AG04450 (cell line): ENCODE data around the gene GLTP. TPM values are rescaled to one million over a fixed set of nuclear protein-coding genes. Genes with fewer than 3 reads are reported as not detected.

Source experiments
- CTCF ChIA-PET: fragments of 300-600, 350-600 bp; formaldehyde crosslinking; extraction: SDS; loops from one replicate; lab custom pipeline; 2022; ENCODE audit warnings: antibody characterized with exemption, inconsistent platforms; lab: Charles Lee
- POLR2A ChIA-PET: fragments of 350-600 bp; formaldehyde crosslinking; extraction: SDS; loops from one replicate; lab custom pipeline; 2021; ENCODE audit warnings: antibody characterized with exemption, inconsistent platforms; lab: Yijun Ruan, JAX
- DNase-seq: peaks from one replicate; pipeline ENCODE4 v3.0.0-alpha.2; 2011; ENCODE audit warnings: low read depth, low spot score
- H3K27ac ChIP-seq: one replicate; pipeline ENCODE4 v1.5.1; 2012; ENCODE audit warnings: low read depth, low read length, control low read depth
- H3K27me3 ChIP-seq: one replicate; pipeline ENCODE4 v1.6.0; 2012; ENCODE audit warnings: low read length; ENCODE audit not compliant: control insufficient read depth, insufficient read depth
- H3K4me3 ChIP-seq: 2 replicates; pipeline ENCODE4 v1.5.1; 2011; ENCODE audit warnings: mild to moderate bottlenecking, low read depth, low read length, control low read depth
- H3K9me3 ChIP-seq: 2 replicates; pipeline ENCODE4 v1.5.1; 2012; ENCODE audit warnings: low read length; ENCODE audit not compliant: control insufficient read depth, insufficient read depth
- polyA plus RNA-seq: library from polyadenylated mRNA; depleted of rRNA; stranded (reverse); fragments of >200 nt; gene quantifications from 2 replicates; pipeline ENCODE4 v1.2.3, GENCODE V29; 2011
- TF ChIP-seq, protein P1 (sequence below): IDR thresholded peaks from 2 replicates; pipeline ENCODE4 v1.5.1; 2011; ENCODE audit warnings: low read depth, low read length, control low read depth, inconsistent platforms

The GLTP gene
- polyA plus RNA-seq, 1 experiment = 30.3 TPM

DNA sequence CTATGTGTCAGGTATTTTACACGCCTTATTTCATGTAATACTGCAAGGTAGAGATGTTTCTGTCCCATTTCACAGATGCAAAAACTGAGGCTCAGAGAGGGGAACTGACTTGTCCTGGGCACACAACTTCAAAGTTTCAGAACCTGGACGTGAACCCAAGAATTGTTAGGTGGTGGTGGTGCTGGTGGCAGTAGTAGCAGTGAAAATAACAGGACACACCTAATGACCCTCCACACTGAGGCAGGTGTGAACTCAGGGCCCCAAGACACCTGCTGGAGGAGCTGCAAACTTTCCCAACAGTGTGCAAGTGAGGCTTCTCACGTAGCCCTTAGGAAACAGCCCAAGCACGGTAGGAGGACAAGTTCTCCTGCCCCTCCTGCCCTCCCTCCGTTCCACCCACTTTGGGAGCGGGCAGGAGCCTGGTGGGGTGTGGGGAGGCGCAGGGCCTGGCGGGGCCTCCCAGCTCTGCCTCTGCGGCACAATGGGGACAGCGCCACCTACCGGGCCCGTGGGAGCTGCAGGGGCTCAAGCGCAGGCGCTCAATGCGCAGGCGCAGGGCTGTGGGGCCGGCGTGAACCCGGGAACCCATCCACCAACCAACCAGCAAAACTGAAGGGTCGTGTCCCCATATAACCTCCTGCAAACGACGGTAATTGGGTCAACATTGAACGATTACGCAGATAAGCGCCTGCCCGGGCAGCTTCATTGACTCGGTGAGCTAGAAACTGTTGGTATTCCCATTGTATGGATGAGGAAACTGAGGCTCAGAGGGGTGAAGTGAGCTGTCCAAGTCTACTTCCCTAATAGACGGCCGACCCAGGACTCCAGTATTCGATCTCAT lies 35.1 kb downstream of the GLTP start:
- H3K27me3 ChIP-seq = no peaks in the 10 kb centered on the region
- DNase-seq = peak; percentile 27
- H3K27ac ChIP-seq = no peak overlapping the region
- POLR2A ChIA-PET = no interaction called here
- TF ChIP-seq, protein P1, sequence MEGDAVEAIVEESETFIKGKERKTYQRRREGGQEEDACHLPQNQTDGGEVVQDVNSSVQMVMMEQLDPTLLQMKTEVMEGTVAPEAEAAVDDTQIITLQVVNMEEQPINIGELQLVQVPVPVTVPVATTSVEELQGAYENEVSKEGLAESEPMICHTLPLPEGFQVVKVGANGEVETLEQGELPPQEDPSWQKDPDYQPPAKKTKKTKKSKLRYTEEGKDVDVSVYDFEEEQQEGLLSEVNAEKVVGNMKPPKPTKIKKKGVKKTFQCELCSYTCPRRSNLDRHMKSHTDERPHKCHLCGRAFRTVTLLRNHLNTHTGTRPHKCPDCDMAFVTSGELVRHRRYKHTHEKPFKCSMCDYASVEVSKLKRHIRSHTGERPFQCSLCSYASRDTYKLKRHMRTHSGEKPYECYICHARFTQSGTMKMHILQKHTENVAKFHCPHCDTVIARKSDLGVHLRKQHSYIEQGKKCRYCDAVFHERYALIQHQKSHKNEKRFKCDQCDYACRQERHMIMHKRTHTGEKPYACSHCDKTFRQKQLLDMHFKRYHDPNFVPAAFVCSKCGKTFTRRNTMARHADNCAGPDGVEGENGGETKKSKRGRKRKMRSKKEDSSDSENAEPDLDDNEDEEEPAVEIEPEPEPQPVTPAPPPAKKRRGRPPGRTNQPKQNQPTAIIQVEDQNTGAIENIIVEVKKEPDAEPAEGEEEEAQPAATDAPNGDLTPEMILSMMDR = peak; percentile 97
- H3K4me3 ChIP-seq = peak overlapping the region; percentile 54
- CTCF ChIA-PET = interaction anchor here (0.6 to 6.5 kb wide), 38 partner anchors 9 to 1188 kb away, joined by 3 to 134 read pairs (median 5); partner anchors contain the start of genes TCHP and TRPV4
- no peaks in the 10 kb centered on the region for H3K9me3 ChIP-seq

DNA sequence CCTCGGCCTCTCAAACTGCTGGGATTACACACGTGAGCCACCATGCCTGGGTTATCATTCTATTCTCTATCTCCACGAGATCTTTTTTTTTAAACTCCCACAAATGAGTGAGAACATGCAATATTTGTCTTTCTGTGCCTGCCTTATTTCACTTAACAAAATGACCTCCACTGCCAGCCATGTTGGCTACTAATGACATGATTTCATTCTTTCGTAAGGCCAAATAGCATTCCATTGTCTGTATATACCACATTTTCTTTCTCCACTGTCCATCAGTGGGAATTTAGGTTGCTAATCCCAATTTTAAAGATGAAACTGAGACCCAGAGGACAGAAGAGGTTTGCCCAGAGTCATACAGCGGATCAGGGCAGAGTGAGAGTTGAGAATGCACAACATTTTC lies 36.2 kb downstream of the GLTP start:
- ChIA-PET POLR2A (interaction anchor here (0.6 kb wide), 1 partner anchor 400 kb away, joined by 3 read pairs; no protein-coding TSS in a partner anchor), CTCF (interaction anchor here (1.0 to 6.5 kb wide), 9 partner anchors 10 to 327 kb away, joined by 3 to 134 read pairs (median 27); partner anchors contain the start of gene TRPV4)
- H3K9me3 ChIP-seq = no peaks in the 10 kb centered on the region
- DNase-seq = no peak
- H3K27me3 ChIP-seq = no peaks in the 10 kb centered on the region
- TF ChIP-seq, protein P1 = no peak
- H3K4me3 ChIP-seq = no peak overlapping the region
- no peak overlapping the region for H3K27ac ChIP-seq

DNA sequence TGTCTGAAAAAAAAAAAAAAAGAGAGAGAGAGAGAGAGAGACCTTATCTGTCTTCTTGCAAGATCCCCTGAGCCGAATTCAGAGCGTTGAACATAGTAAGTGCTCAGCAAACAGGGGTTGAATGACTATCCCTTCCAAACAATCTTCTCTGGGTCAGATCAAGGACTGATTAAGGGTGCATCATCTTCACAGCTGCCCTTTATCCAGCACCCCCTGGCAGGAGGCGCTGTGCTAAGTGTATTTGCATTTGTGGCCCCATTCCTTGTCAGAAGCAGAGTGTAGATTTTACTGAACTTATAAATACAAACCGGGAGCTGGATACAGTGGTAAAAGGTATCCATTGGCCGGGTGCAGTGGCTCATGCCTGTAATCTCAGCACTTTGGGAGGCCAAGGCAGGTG lies 38.3 kb downstream of the GLTP start:
- CTCF ChIA-PET = interaction anchor here (1.0 to 6.5 kb wide), 3 partner anchors 11 to 589 kb away, joined by 3 to 134 read pairs (median 8); no protein-coding TSS in a partner anchor
- POLR2A ChIA-PET = interaction anchor here (0.7 kb wide), 1 partner anchor 10 kb away, joined by 3 read pairs; no protein-coding TSS in a partner anchor
- Histone ChIP-seq H3K9me3 (no peaks in the 10 kb centered on the region), H3K4me3 (no peak overlapping the region), H3K27me3 (no peaks in the 10 kb centered on the region), H3K27ac (no peak overlapping the region)
- DNase-seq = no peak
- TF ChIP-seq, protein P1 = no peak

DNA sequence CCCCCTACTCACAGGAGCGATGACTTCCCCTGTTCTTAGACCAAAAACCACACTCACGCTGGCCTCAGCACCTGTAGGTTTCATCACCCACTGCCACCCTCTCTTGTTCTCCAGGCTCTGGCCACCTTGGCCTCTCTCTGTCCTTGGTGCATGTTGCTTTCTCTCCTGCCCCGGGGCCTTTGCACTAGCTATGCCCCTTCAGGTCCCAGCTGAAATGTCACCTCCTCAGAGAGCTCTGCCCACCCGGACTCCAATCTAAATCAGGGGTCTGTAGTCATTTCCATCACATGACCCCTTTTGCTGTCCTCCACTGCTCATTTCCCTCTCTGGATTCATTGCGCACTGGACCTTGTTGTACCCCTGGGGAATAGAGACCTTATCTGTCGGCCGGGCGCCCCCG lies 39.0 kb downstream of the GLTP start:
- no peak for DNase-seq
- H3K9me3 ChIP-seq = no peaks in the 10 kb centered on the region
- H3K27me3 ChIP-seq = no peaks in the 10 kb centered on the region
- H3K27ac ChIP-seq = no peak overlapping the region
- TF ChIP-seq, protein P1 = no peak
- CTCF ChIA-PET = interaction anchor here (1.0 to 6.5 kb wide), 3 partner anchors 12 to 36 kb away, joined by 4 to 134 read pairs (median 6); no protein-coding TSS in a partner anchor
- POLR2A ChIA-PET = no interaction called here
- no peak overlapping the region for H3K4me3 ChIP-seq
